HEK293 (cell line): Measurements from ENCODE around the gene TUT1.

ENCODE experiments used
- CTCF ChIA-PET: fragments of 350-600 bp; formaldehyde crosslinking; extraction: SDS; loops from one replicate; lab custom pipeline; 2021; ENCODE audit warnings: antibody characterized with exemption; lab: Yijun Ruan, JAX
- POLR2A ChIA-PET: fragments of 300-600 bp; formaldehyde crosslinking; extraction: SDS; loops from one replicate; lab custom pipeline; 2020; ENCODE audit warnings: antibody characterized with exemption, inconsistent platforms; lab: Yijun Ruan, JAX
- H3K27ac ChIP-seq: fragments of 200-500 bp; sonication (Bioruptor generic); 2 replicates; pipeline ENCODE4 v1.5.1; 2014; ENCODE audit warnings: low read depth, low read length, control low read depth, inconsistent platforms; ENCODE audit errors: extremely low read depth
- H3K36me3 ChIP-seq, 2 experiments: fragments of 200-500 bp in 1 of 2; sonication (Bioruptor generic) in 1 of 2; 1 replicate in 1 of 2; 2 replicates in 1 of 2; pipeline ENCODE4 v1.5.1; 2014 to 2017; ENCODE audit warnings: inconsistent platforms in 2 of 2, low read length in 2 of 2; ENCODE audit not compliant: control insufficient read depth in 2 of 2, insufficient read depth in 1 of 2
- H3K4me1 ChIP-seq: fragments of 200-500 bp; sonication (Bioruptor generic); 2 replicates; pipeline ENCODE4 v1.5.1; 2014; ENCODE audit warnings: mild to moderate bottlenecking, low read length, inconsistent platforms; ENCODE audit not compliant: control insufficient read depth, insufficient read depth
- H3K4me3 ChIP-seq: 2 replicates; pipeline ENCODE4 v1.5.1; 2011; ENCODE audit warnings: low read depth, mild to moderate bottlenecking, control low read depth, low read length, moderate library complexity
- H3K9me3 ChIP-seq: fragments of 200-500 bp; sonication (Bioruptor generic); 2 replicates; pipeline ENCODE4 v1.5.1; 2014; ENCODE audit warnings: low read depth, low read length, inconsistent platforms; ENCODE audit not compliant: control insufficient read depth, insufficient read depth
- CTCF ChIP-seq: fragments of 450-650 bp; formaldehyde crosslinking; IDR thresholded peaks from 2 replicates; pipeline ENCODE4 v1.5.1; 2016; ENCODE audit warnings: missing biosample characterization, missing genetic modification characterization
- GFI1B ChIP-seq: fragments of 450-650 bp; formaldehyde crosslinking; IDR thresholded peaks from 2 replicates; pipeline ENCODE4 v1.5.1; 2016; ENCODE audit warnings: missing biosample characterization, missing genetic modification characterization
- PRDM1 ChIP-seq: fragments of 450-650 bp; formaldehyde crosslinking; IDR thresholded peaks from 2 replicates; pipeline ENCODE4; 2016; ENCODE audit warnings: missing biosample characterization, missing genetic modification characterization
- ZFP69B ChIP-seq: fragments of 450-650 bp; formaldehyde crosslinking; IDR thresholded peaks from 2 replicates; pipeline ENCODE4 v1.5.1; 2016; ENCODE audit warnings: missing biosample characterization, missing genetic modification characterization
- ZNF114 ChIP-seq: fragments of 450-650 bp; formaldehyde crosslinking; IDR thresholded peaks from 2 replicates; pipeline ENCODE4 v1.5.0; 2017; ENCODE audit warnings: missing biosample characterization, missing genetic modification characterization
- ZNF48 ChIP-seq: fragments of 450-650 bp; formaldehyde crosslinking; IDR thresholded peaks from 2 replicates; pipeline ENCODE4 v1.5.1; 2016; ENCODE audit warnings: missing biosample characterization, missing genetic modification characterization
- ZNF664 ChIP-seq: fragments of 450-650 bp; formaldehyde crosslinking; IDR thresholded peaks from 2 replicates; pipeline ENCODE4 v1.5.1; 2016; ENCODE audit warnings: missing biosample characterization, missing genetic modification characterization
- ZNF692 ChIP-seq: fragments of 450-650 bp; formaldehyde crosslinking; IDR thresholded peaks from 2 replicates; pipeline ENCODE4 v1.5.1; 2016; ENCODE audit warnings: missing biosample characterization, missing genetic modification characterization
- ZNF785 ChIP-seq: fragments of 450-650 bp; formaldehyde crosslinking; IDR thresholded peaks from 2 replicates; pipeline ENCODE4 v1.5.1; 2016; ENCODE audit warnings: missing biosample characterization, missing genetic modification characterization
- ZNF791 ChIP-seq: fragments of 450-650 bp; formaldehyde crosslinking; IDR thresholded peaks from 2 replicates; pipeline ENCODE4 v1.5.1; 2016; ENCODE audit warnings: missing biosample characterization, missing genetic modification characterization
- ZNF830 ChIP-seq: fragments of 450-650 bp; IDR thresholded peaks from 2 replicates; pipeline ENCODE4 v1.5.0; 2018; ENCODE audit warnings: missing biosample characterization, missing genetic modification characterization, low read depth, mild to moderate bottlenecking, moderate library complexity

TUT1 gene

GRCh38 chr11:62532096-62532495 lies 59.2 kb downstream of the TUT1 start:
- H3K27ac ChIP-seq, result no peak overlapping the region
- H3K4me1 ChIP-seq, result no peaks in the 10 kb centered on the region
- H3K4me3 ChIP-seq, result no peak overlapping the region
- no peak for TF ChIP-seq PRDM1
- TF ChIP-seq CTCF, result no peak
- no peak for TF ChIP-seq ZNF692
- TF ChIP-seq ZNF48 (tag by site-specific recombination), result no peak
- TF ChIP-seq ZFP69B (tag by site-specific recombination), result no peak
- no peak for TF ChIP-seq ZNF664 (tag by site-specific recombination)
- TF ChIP-seq ZNF114, result no peak
- no peak for TF ChIP-seq GFI1B (tag by site-specific recombination)
- TF ChIP-seq ZNF785 (tag by site-specific recombination), result no peak
- TF ChIP-seq ZNF830 (tag by site-specific recombination), result no peak
- TF ChIP-seq ZNF791, result no peak
- CTCF ChIA-PET, result interaction anchor here (1.7 kb wide), 1 partner anchor 11 kb away, joined by 6 read pairs; no protein-coding TSS in a partner anchor
- POLR2A ChIA-PET, result no interaction called here
- peaks cover 0 to 48% of the 10 kb centered on the region in 2 experiments; a peak in 1 of 3 replicates for H3K36me3 ChIP-seq
- no peaks in the 10 kb centered on the region for H3K9me3 ChIP-seq
